Stimulated activated naive CD8-positive, alpha-beta T cell treated with anti-CD3 and anti-CD28 coated beads, Interleukin-15, Interleukin-2, amounts not matched to agents 100 ng/mL and 50 ng/mL, for 24 hours (primary cell): ENCODE measurements around the gene DTHD1.

Source experiments
- H3K27ac Mint-ChIP-seq: one replicate; pipeline ENCODE4 v1.8.0; 2021; ENCODE audit warnings: mild to moderate bottlenecking, mixed read lengths
- H3K27me3 Mint-ChIP-seq: one replicate; pipeline ENCODE4 v1.8.0; 2021; ENCODE audit warnings: mixed read lengths
- H3K36me3 Mint-ChIP-seq: one replicate; pipeline ENCODE4 v1.8.0; 2021; ENCODE audit warnings: low read depth, mixed read lengths
- H3K4me1 Mint-ChIP-seq: one replicate; pipeline ENCODE4 v1.8.0; 2021; ENCODE audit warnings: low read depth, mixed read lengths
- H3K4me3 Mint-ChIP-seq: one replicate; pipeline ENCODE4 v1.8.0; 2021; ENCODE audit warnings: mild to moderate bottlenecking, mixed read lengths
- H3K9me3 Mint-ChIP-seq: one replicate; pipeline ENCODE4 v1.8.0; 2021; ENCODE audit warnings: mixed read lengths

The DTHD1 gene

GRCh38 chr4:36256398-36256891 is 25.0 kb upstream of the DTHD1 start:
- H3K36me3 Mint-ChIP-seq, result no peaks in the 10 kb centered on the region
- H3K4me1 Mint-ChIP-seq, result peaks cover 51% of the 10 kb centered on the region
- H3K9me3 Mint-ChIP-seq, result no peaks in the 10 kb centered on the region
- H3K4me3 Mint-ChIP-seq, result peak overlapping the region; percentile 75
- H3K27me3 Mint-ChIP-seq, result no peaks in the 10 kb centered on the region
- peak overlapping the region; percentile 93 for H3K27ac Mint-ChIP-seq

GRCh38 chr4:36260731-36261130 is 20.7 kb upstream of the DTHD1 start:
- H3K9me3 Mint-ChIP-seq, result no peaks in the 10 kb centered on the region
- H3K4me1 Mint-ChIP-seq, result peaks cover 29% of the 10 kb centered on the region
- H3K4me3 Mint-ChIP-seq, result no peak overlapping the region
- no peak overlapping the region for H3K27ac Mint-ChIP-seq
- no peaks in the 10 kb centered on the region for H3K27me3 Mint-ChIP-seq
- no peaks in the 10 kb centered on the region for H3K36me3 Mint-ChIP-seq

GRCh38 chr4:36264207-36264826 is 17.1 kb upstream of the DTHD1 start:
- Mint-ChIP-seq H3K4me1 (peaks cover 43% of the 10 kb centered on the region), H3K27ac (peak overlapping the region; percentile 43), H3K4me3 (no peak overlapping the region), H3K9me3 (no peaks in the 10 kb centered on the region), H3K36me3 (no peaks in the 10 kb centered on the region), H3K27me3 (no peaks in the 10 kb centered on the region)

- H3K27me3 Mint-ChIP-seq, result no peaks in the 10 kb centered on the region
- H3K4me1 Mint-ChIP-seq, result peaks cover 49% of the 10 kb centered on the region
- peak overlapping the region; percentile 11 for H3K27ac Mint-ChIP-seq
- no peaks in the 10 kb centered on the region for H3K36me3 Mint-ChIP-seq
- no peak overlapping the region for H3K4me3 Mint-ChIP-seq
- H3K9me3 Mint-ChIP-seq, result no peaks in the 10 kb centered on the region
Measured at GRCh38 chr4:36267486-36268268, 13.7 kb upstream of the DTHD1 start.

GRCh38 chr4:36269101-36269500 is 12.3 kb upstream of the DTHD1 start:
- no peaks in the 10 kb centered on the region for H3K9me3 Mint-ChIP-seq
- H3K4me1 Mint-ChIP-seq, result peaks cover 45% of the 10 kb centered on the region
- no peaks in the 10 kb centered on the region for H3K36me3 Mint-ChIP-seq
- peak overlapping the region; percentile 54 for H3K27ac Mint-ChIP-seq
- H3K27me3 Mint-ChIP-seq, result no peaks in the 10 kb centered on the region
- no peak overlapping the region for H3K4me3 Mint-ChIP-seq

GRCh38 chr4:36269533-36270173 is 11.8 kb upstream of the DTHD1 start:
- H3K4me3 Mint-ChIP-seq, result no peak overlapping the region
- H3K4me1 Mint-ChIP-seq, result peaks cover 40% of the 10 kb centered on the region
- no peaks in the 10 kb centered on the region for H3K27me3 Mint-ChIP-seq
- H3K27ac Mint-ChIP-seq, result peak overlapping the region; percentile 54
- no peaks in the 10 kb centered on the region for H3K9me3 Mint-ChIP-seq
- no peaks in the 10 kb centered on the region for H3K36me3 Mint-ChIP-seq

- H3K4me3 Mint-ChIP-seq, result no peak overlapping the region
- H3K27me3 Mint-ChIP-seq, result no peaks in the 10 kb centered on the region
- H3K9me3 Mint-ChIP-seq, result no peaks in the 10 kb centered on the region
- no peaks in the 10 kb centered on the region for H3K36me3 Mint-ChIP-seq
- peaks cover 30% of the 10 kb centered on the region for H3K4me1 Mint-ChIP-seq
- no peak overlapping the region for H3K27ac Mint-ChIP-seq
Measured at GRCh38 chr4:36273276-36273675, 8.1 kb upstream of the DTHD1 start.

- Mint-ChIP-seq H3K4me3 (no peak overlapping the region), H3K4me1 (peaks cover 30% of the 10 kb centered on the region), H3K9me3 (no peaks in the 10 kb centered on the region), H3K36me3 (no peaks in the 10 kb centered on the region), H3K27ac (no peak overlapping the region), H3K27me3 (no peaks in the 10 kb centered on the region)
Measured at GRCh38 chr4:36274158-36274557, 7.3 kb upstream of the DTHD1 start.

GRCh38 chr4:36277533-36277932 is 3.9 kb upstream of the DTHD1 start:
- Mint-ChIP-seq H3K4me1 (peaks cover 47% of the 10 kb centered on the region), H3K4me3 (no peak overlapping the region), H3K27me3 (no peaks in the 10 kb centered on the region), H3K27ac (peak overlapping the region; percentile 32), H3K9me3 (no peaks in the 10 kb centered on the region), H3K36me3 (no peaks in the 10 kb centered on the region)

GRCh38 chr4:36278789-36279188 is 2.6 kb upstream of the DTHD1 start:
- H3K27ac Mint-ChIP-seq, result peak overlapping the region; percentile 69
- H3K4me3 Mint-ChIP-seq, result peak overlapping the region; percentile 20
- H3K4me1 Mint-ChIP-seq, result peaks cover 48% of the 10 kb centered on the region

GRCh38 chr4:36280555-36280954 is 861 bp upstream of the DTHD1 start:
- no peaks in the 10 kb centered on the region for H3K27me3 Mint-ChIP-seq
- H3K36me3 Mint-ChIP-seq, result no peaks in the 10 kb centered on the region
- H3K4me3 Mint-ChIP-seq, result no peak overlapping the region
- H3K27ac Mint-ChIP-seq, result peak overlapping the region; percentile 21
- peaks cover 66% of the 10 kb centered on the region for H3K4me1 Mint-ChIP-seq
- H3K9me3 Mint-ChIP-seq, result peaks cover under 1% of the 10 kb centered on the region

More at GRCh38 chr4:36278789-36279188, 2.6 kb upstream of the DTHD1 start:
- no peaks in the 10 kb centered on the region for H3K9me3 Mint-ChIP-seq
- H3K27me3 Mint-ChIP-seq, result no peaks in the 10 kb centered on the region
- H3K36me3 Mint-ChIP-seq, result no peaks in the 10 kb centered on the region

- H3K4me1 Mint-ChIP-seq, result peaks cover 78% of the 10 kb centered on the region
- H3K9me3 Mint-ChIP-seq, result peaks cover 8% of the 10 kb centered on the region
- H3K27me3 Mint-ChIP-seq, result no peaks in the 10 kb centered on the region
- peak overlapping the region; percentile 2 for H3K4me3 Mint-ChIP-seq
- H3K36me3 Mint-ChIP-seq, result no peaks in the 10 kb centered on the region
- peak overlapping the region; percentile 5 for H3K27ac Mint-ChIP-seq
Measured at GRCh38 chr4:36282503-36283030, 1.2 kb downstream of the DTHD1 start.

GRCh38 chr4:36283912-36284465 is 2.6 kb downstream of the DTHD1 start:
- H3K4me1 Mint-ChIP-seq, result peaks cover 75% of the 10 kb centered on the region

GRCh38 chr4:36285784-36286480 is 4.5 kb downstream of the DTHD1 start:
- H3K4me1 Mint-ChIP-seq, result peaks cover 72% of the 10 kb centered on the region
- no peaks in the 10 kb centered on the region for H3K36me3 Mint-ChIP-seq
- peak overlapping the region; percentile 66 for H3K4me3 Mint-ChIP-seq
- peak overlapping the region; percentile 94 for H3K27ac Mint-ChIP-seq
- H3K9me3 Mint-ChIP-seq, result peaks cover 10% of the 10 kb centered on the region
- no peaks in the 10 kb centered on the region for H3K27me3 Mint-ChIP-seq

More at GRCh38 chr4:36283912-36284465, 2.6 kb downstream of the DTHD1 start:
- no peaks in the 10 kb centered on the region for H3K27me3 Mint-ChIP-seq
- peaks cover 10% of the 10 kb centered on the region for H3K9me3 Mint-ChIP-seq
- no peak overlapping the region for H3K27ac Mint-ChIP-seq
- peak overlapping the region; percentile 2 for H3K4me3 Mint-ChIP-seq
- H3K36me3 Mint-ChIP-seq, result no peaks in the 10 kb centered on the region
